Ovary (tissue), 9 donors: ENCODE measurements around the gene MIB1. TPM values are rescaled to one million over a fixed set of nuclear protein-coding genes. Genes with fewer than 3 reads are reported as not detected.

Source experiments
- DNase-seq, 5 donors: peaks; one replicate each; pipeline ENCODE4 v3.0.0-alpha.2; 2019 to 2020
- H3K27ac ChIP-seq, 2 donors: fragments of 200-600 bp; one replicate each; pipeline versions ENCODE4 v1.5.1 to v1.8.0; 2019 to 2022
- H3K27me3 ChIP-seq: fragments of 200-600 bp; one replicate; pipeline ENCODE4 v1.8.0; 2022
- H3K36me3 ChIP-seq: fragments of 200-600 bp; sonication (generic); one replicate; pipeline ENCODE4 v1.5.1; 2019
- H3K4me1 ChIP-seq: one replicate; pipeline ENCODE4 v1.8.1; 2013; ENCODE audit warnings: mild to moderate bottlenecking, moderate library complexity; ENCODE audit not compliant: insufficient read depth
- H3K4me3 ChIP-seq: fragments of 200-600 bp; sonication (generic); one replicate; pipeline ENCODE4 v1.5.1; 2017
- H3K9me3 ChIP-seq, 2 donors: fragments of 200-600 bp in 1 of 2; sonication (generic) in 1 of 2; one replicate each; pipeline versions ENCODE4 v1.5.1 to v1.8.1; 2013 to 2019; ENCODE audit warnings: mild to moderate bottlenecking in 1 of 2, moderate library complexity in 1 of 2
- CTCF ChIP-seq, 3 donors: fragments of 450-650 bp in 2 of 3; fragments of 200-600 bp in 1 of 3; IDR thresholded peaks; one replicate each; pipeline versions ENCODE4 v1.5.1 to v1.8.0; 2016 to 2022; ENCODE audit warnings: antibody characterized with exemption in 3 of 3, mild to moderate bottlenecking in 1 of 3
- EP300 ChIP-seq: sonication (generic); formaldehyde crosslinking; IDR thresholded peaks from one replicate; pipeline ENCODE4 v1.6.1; 2017; ENCODE audit warnings: antibody characterized with exemption
- POLR2A ChIP-seq: fragments of 450-650 bp; IDR thresholded peaks from one replicate; pipeline ENCODE4 v1.6.1; 2017; ENCODE audit warnings: antibody characterized with exemption, mild to moderate bottlenecking, moderate library complexity
- WGBS, 3 donors: extraction: QIAGEN DNeasy Blood & Tissue Kit in 1 of 3; methylation state at CpG; one replicate each; pipeline versions ENCODE4 v1.1.5 to v1.1.7; 2013 to 2017; 5-methylcytosine and 5-hydroxymethylcytosine counted together
- intact Hi-C, 4 donors: fragments of 100-400 bp; cut with DNase I; formaldehyde crosslinking; loops; one replicate each; pipeline versions ENCODE4 v1.11.0 to v1.15.1; 2022 to 2023
- polyA plus RNA-seq, 2 donors: library from polyadenylated mRNA; stranded (reverse); fragments of 200-250 nt in 1 of 2; fragments of 350-450 nt in 1 of 2; fragmentation: Illumina TruSeq in 1 of 2; extraction: RNeasy Lipid Tissue Mini Kit (QIAGEN cat#74804) in 1 of 2; gene quantifications; one replicate each; pipeline ENCODE4 v1.2.3, GENCODE V29; 2013 to 2014
- total RNA-seq, 7 donors: library from RNA; depleted of rRNA in 2 of 7; stranded (reverse); fragments of >200 nt in 2 of 7; fragmentation: NEBNext Ultra II Directional in 3 of 7; extraction: Animal tissue kit (Norgen Biotek cat#: 25700) in 3 of 7; gene quantifications; one replicate each; pipeline versions ENCODE4 v1.1.0 to v1.2.4, GENCODE V29; 2016 to 2023
- donor health status: DM: no; HTN: no; CAD: no; lungs with moderate emphysema.
- donor health status: DM: no; HTN: no; CAD: no.
- donor health status: Bipolar disorder and iron deficiency.
- donor health status: DM: yes; HTN: yes; CAD: no.
- donor health status: DM: no; HTN: no; CAD: no.
- donor health status: DM: yes; HTN: yes; CAD: no.

Gene MIB1
- total and polyA plus RNA-seq, 9 donors = 10.3 to 54.8 (median 41.3) TPM

GRCh38 chr18:21826641-21827302 lies 86.2 kb downstream of the MIB1 start:
- Histone ChIP-seq H3K4me3 (no peak overlapping the region), H3K4me1 (no peaks in the 10 kb centered on the region), H3K27me3 (no peaks in the 10 kb centered on the region), H3K27ac (no peak overlapping the region), H3K9me3 (no peaks in the 10 kb centered on the region), H3K36me3 (no peaks in the 10 kb centered on the region)
- no peak for TF ChIP-seq POLR2A
- no peak for TF ChIP-seq CTCF (IDR thresholded peaks at IDR 0.05)
- no peak for TF ChIP-seq EP300
- 84 to 93% (median 86%) methylated on average over 4 of the region's 4 CpGs for WGBS, 3 donors
- intact Hi-C loops = loop anchor here in 1 of 4 donors (10.0 kb wide), 1 partner anchor 222 kb away; the partner anchor contains the start of gene ESCO1
- DNase-seq = no peak

GRCh38 chr18:21830532-21830931 lies 89.9 kb downstream of the MIB1 start:
- no peak for TF ChIP-seq POLR2A
- TF ChIP-seq EP300 = no peak
- TF ChIP-seq CTCF (IDR thresholded peaks at IDR 0.05) = no peak
- Histone ChIP-seq H3K9me3 (no peaks in the 10 kb centered on the region), H3K27ac (no peak overlapping the region), H3K27me3 (no peaks in the 10 kb centered on the region), H3K36me3 (no peaks in the 10 kb centered on the region), H3K4me1 (no peaks in the 10 kb centered on the region), H3K4me3 (peak overlapping the region; percentile 2)
- WGBS, 3 donors = 64 to 66% (median 66%) methylated on average over 3 of the region's 3 CpGs
- DNase-seq = no peak
- intact Hi-C loops = no loop called here

GRCh38 chr18:21831413-21831831 lies 90.8 kb downstream of the MIB1 start:
- H3K4me1 ChIP-seq = no peaks in the 10 kb centered on the region
- WGBS, 3 donors = 24 to 59% (median 33%) methylated on average over 5 of the region's 5 CpGs
- peak overlapping the region; percentile 11 for H3K4me3 ChIP-seq
- H3K36me3 ChIP-seq = no peaks in the 10 kb centered on the region
- no peaks in the 10 kb centered on the region for H3K9me3 ChIP-seq
- peak in 1 of 5 donors; percentile 21 for DNase-seq
- intact Hi-C loops = no loop called here
- TF ChIP-seq EP300 = no peak
- TF ChIP-seq CTCF (IDR thresholded peaks at IDR 0.05) = no peak
- TF ChIP-seq POLR2A = no peak
- no peak overlapping the region for H3K27ac ChIP-seq
- H3K27me3 ChIP-seq = no peaks in the 10 kb centered on the region

GRCh38 chr18:21833604-21834298 lies 93.2 kb downstream of the MIB1 start:
- no peak overlapping the region for H3K27ac ChIP-seq
- WGBS, 3 donors = 85 to 87% (median 85%) methylated on average over 4 of the region's 4 CpGs
- H3K4me1 ChIP-seq = no peaks in the 10 kb centered on the region

More at GRCh38 chr18:21833604-21834298, 93.2 kb downstream of the MIB1 start:
- intact Hi-C loops = no loop called here
- TF ChIP-seq EP300 = no peak
- no peak for TF ChIP-seq POLR2A
- no peak for TF ChIP-seq CTCF (IDR thresholded peaks at IDR 0.05)
- Histone ChIP-seq H3K27me3 (no peaks in the 10 kb centered on the region), H3K36me3 (no peaks in the 10 kb centered on the region), H3K4me3 (no peak overlapping the region), H3K9me3 (no peaks in the 10 kb centered on the region)
- no peak for DNase-seq
